ENCODE results near the gene FAM78A. TPM values are rescaled to one million over a fixed set of nuclear protein-coding genes. Genes with fewer than 3 reads are reported as not detected.
A peak's percentile ranks its signal among the peaks of the same experiment; 100 is the strongest.

FAM78A gene
- total RNA-seq, 4 donors from 2014 or later, result 1.7 to 4.0 (median 3.3) TPM

GRCh38 chr9:131289301-131290035, 13.2 kb upstream of the FAM78A start, which contains the start of gene PLPP7:
Gene PLPP7 (plus strand): TSS chr9:131289723. CDS start chr9:131289998, 275 bp downstream.
- no peak for TF ChIP-seq POLR2A (IDR thresholded peaks at IDR 0.05; ENCODE audit: low read depth)
- TF ChIP-seq POLR2AphosphoS5 (IDR thresholded peaks at IDR 0.05), result peak; percentile 53 to 57
- TF ChIP-seq EP300 (IDR thresholded peaks at IDR 0.05), result no peak
- TF ChIP-seq, protein P1, sequence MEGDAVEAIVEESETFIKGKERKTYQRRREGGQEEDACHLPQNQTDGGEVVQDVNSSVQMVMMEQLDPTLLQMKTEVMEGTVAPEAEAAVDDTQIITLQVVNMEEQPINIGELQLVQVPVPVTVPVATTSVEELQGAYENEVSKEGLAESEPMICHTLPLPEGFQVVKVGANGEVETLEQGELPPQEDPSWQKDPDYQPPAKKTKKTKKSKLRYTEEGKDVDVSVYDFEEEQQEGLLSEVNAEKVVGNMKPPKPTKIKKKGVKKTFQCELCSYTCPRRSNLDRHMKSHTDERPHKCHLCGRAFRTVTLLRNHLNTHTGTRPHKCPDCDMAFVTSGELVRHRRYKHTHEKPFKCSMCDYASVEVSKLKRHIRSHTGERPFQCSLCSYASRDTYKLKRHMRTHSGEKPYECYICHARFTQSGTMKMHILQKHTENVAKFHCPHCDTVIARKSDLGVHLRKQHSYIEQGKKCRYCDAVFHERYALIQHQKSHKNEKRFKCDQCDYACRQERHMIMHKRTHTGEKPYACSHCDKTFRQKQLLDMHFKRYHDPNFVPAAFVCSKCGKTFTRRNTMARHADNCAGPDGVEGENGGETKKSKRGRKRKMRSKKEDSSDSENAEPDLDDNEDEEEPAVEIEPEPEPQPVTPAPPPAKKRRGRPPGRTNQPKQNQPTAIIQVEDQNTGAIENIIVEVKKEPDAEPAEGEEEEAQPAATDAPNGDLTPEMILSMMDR (IDR thresholded peaks at IDR 0.05), result no peak
- 63% methylated on average over 10 of the region's 28 CpGs for WGBS
- H3K4me1 ChIP-seq, result peaks cover 24 to 40% (median 25%) of the 10 kb centered on the region in 4 donors
- no peak for DNase-seq (ENCODE audit: extremely low spot score)
- H3K27ac ChIP-seq (replicated peaks in 1 of 4), result peak within 1 kb of the TSS; percentile 69 to 75 (median 73)
- H3K4me3 ChIP-seq, result peak within 1 kb of the TSS; percentile 51 to 66 (median 62)
- no peaks in the 10 kb centered on the region for H3K27me3 ChIP-seq
- no peaks in the 10 kb centered on the region for H3K9me3 ChIP-seq
- H3K36me3 ChIP-seq, result no peaks in the 10 kb centered on the region
- intact Hi-C loops (cut with DNase I), result no loop called here

DNA sequence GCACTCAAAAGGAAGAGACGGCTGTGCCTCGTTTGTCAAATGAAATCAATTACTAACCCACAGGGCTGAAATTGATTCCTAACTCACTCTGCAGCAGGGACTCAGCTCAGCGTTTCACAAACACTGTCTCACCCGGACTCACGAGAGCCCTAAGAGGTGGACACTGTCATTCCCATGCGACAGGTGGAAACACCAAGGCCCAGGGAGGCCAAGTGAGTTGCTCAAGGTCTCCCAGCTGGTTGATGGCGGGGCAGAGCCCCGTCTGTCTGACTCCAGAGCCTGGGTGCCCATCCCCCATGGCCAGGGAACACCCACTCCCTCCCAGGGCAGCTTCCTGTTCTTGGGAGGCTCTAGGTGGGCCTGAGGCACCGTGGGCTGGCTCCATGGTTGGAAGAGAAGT, 11.9 kb upstream of the FAM78A start:
- DNase-seq (ENCODE audit: extremely low spot score), result no peak
- intact Hi-C loops (cut with DNase I), result no loop called here
- WGBS, result 90% methylated on average over 6 of the region's 9 CpGs
- H3K4me1 ChIP-seq, result peaks cover 24 to 38% (median 26%) of the 10 kb centered on the region in 4 donors
- H3K9me3 ChIP-seq, result no peaks in the 10 kb centered on the region
- no peaks in the 10 kb centered on the region for H3K36me3 ChIP-seq
- no peak overlapping the region for H3K4me3 ChIP-seq
- TF ChIP-seq EP300 (IDR thresholded peaks at IDR 0.05), result no peak
- TF ChIP-seq POLR2A (IDR thresholded peaks at IDR 0.05; ENCODE audit: low read depth), result no peak
- no peak for TF ChIP-seq POLR2AphosphoS5 (IDR thresholded peaks at IDR 0.05)
- TF ChIP-seq, protein P1 (IDR thresholded peaks at IDR 0.05), result no peak
- H3K27me3 ChIP-seq, result peaks cover 0 to 3% (median 1%) of the 10 kb centered on the region in 4 donors
- H3K27ac ChIP-seq (replicated peaks in 1 of 4), result no peak overlapping the region

DNA sequence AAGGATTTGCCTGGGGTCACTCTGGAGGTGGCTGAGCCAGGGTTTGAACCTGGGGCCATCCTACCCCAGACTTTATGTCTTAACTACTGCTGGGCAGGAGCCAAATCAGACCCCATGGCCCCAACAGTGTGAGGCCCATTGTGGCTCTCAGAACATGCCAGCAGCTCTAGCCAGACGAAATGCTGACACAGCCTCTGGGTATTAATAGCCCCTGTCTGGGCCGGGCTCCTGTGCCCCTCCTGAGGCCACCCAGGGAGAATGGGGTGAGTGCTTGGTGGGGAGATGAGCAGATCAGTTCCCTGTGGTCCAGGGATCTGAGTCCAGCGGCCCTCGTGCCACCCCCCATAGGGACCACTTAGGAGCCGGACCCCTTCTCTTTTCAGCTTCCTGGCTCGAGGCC, 11.0 kb upstream of the FAM78A start:
- H3K27ac ChIP-seq (replicated peaks in 1 of 4), result no peak overlapping the region
- WGBS, result 93% methylated on average over 4 of the region's 6 CpGs
- H3K4me1 ChIP-seq, result peaks cover 33 to 45% (median 34%) of the 10 kb centered on the region in 4 donors
- H3K27me3 ChIP-seq, result peaks cover 0 to 12% (median 10%) of the 10 kb centered on the region in 4 donors
- no peaks in the 10 kb centered on the region for H3K36me3 ChIP-seq
- no peak for DNase-seq (ENCODE audit: extremely low spot score)
- no peak overlapping the region for H3K4me3 ChIP-seq
- intact Hi-C loops (cut with DNase I), result no loop called here
- TF ChIP-seq EP300 (IDR thresholded peaks at IDR 0.05) (no peak), POLR2AphosphoS5 (IDR thresholded peaks at IDR 0.05) (no peak), POLR2A (IDR thresholded peaks at IDR 0.05; ENCODE audit: low read depth) (no peak)
- TF ChIP-seq, protein P1 (IDR thresholded peaks at IDR 0.05), result no peak
- no peaks in the 10 kb centered on the region for H3K9me3 ChIP-seq

DNA sequence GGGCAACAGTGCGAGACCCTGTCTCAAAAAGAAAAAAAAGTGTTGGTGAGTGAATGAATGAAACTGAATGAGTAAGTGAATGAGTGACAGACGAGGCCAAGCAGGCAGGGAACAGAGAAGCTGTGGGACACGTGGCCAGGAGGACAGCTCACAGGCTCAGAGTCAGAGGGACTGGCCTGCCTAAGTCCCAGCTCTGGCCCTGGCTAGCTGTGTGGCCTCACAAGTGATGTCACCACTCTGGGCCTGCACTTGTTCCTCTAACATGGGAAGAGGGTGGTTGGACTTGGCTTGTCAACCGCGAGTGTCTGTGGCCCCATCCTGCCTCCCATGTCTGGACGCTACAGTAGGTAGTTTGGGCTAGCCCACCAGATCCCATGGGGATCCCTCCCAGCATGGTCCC, 8.5 kb upstream of the FAM78A start:
- DNase-seq (ENCODE audit: extremely low spot score), result no peak
- TF ChIP-seq, protein P1 (IDR thresholded peaks at IDR 0.05), result no peak
- TF ChIP-seq POLR2A (IDR thresholded peaks at IDR 0.05; ENCODE audit: low read depth) (no peak), EP300 (IDR thresholded peaks at IDR 0.05) (no peak), POLR2AphosphoS5 (IDR thresholded peaks at IDR 0.05) (no peak)
- peaks cover 11 to 24% (median 21%) of the 10 kb centered on the region in 4 donors for H3K4me1 ChIP-seq
- WGBS, result 93% methylated on average over 6 of the region's 6 CpGs
- no peak overlapping the region for H3K4me3 ChIP-seq
- intact Hi-C loops (cut with DNase I), result no loop called here
- no peak overlapping the region for H3K27ac ChIP-seq (replicated peaks in 1 of 4)
- no peaks in the 10 kb centered on the region for H3K9me3 ChIP-seq
- peaks cover 0 to 37% (median 17%) of the 10 kb centered on the region in 4 donors for H3K27me3 ChIP-seq
- H3K36me3 ChIP-seq, result no peaks in the 10 kb centered on the region

All from esophagus muscularis mucosa (tissue), 4 donors.